Spleen (tissue), 7 donors: ENCODE data around the gene CHD6.

ENCODE experiments used
- POLR2A ChIP-seq, 3 donors: fragments of 450-650 bp; IDR thresholded peaks; one replicate each; pipeline ENCODE4 v1.5.1; 2017; ENCODE audit warnings: antibody characterized with exemption in 3 of 3, mild to moderate bottlenecking in 1 of 3
- POLR2AphosphoS5 ChIP-seq, 3 donors: sonication (generic); formaldehyde crosslinking; IDR thresholded peaks; one replicate each; pipeline ENCODE4 v1.5.1; 2017; ENCODE audit warnings: antibody characterized with exemption in 3 of 3
- TF ChIP-seq, protein P1 (sequence below), 11 experiments: fragments of 200-600 bp in 7 of 11; fragments of 450-650 bp in 4 of 11; sonication (generic) in 4 of 11; IDR thresholded peaks in 8 of 11; conservative IDR thresholded peaks in 3 of 11; 1 replicate in 7 of 11; 2 replicates in 4 of 11; pipeline versions ENCODE4 v1.4.0 to v1.8.0; 2016 to 2021; ENCODE audit warnings: antibody characterized with exemption in 11 of 11, inconsistent platforms in 4 of 11, mild to moderate bottlenecking in 1 of 11
- donor health status: DM: no; HTN: no; CAD: no; lungs with moderate emphysema.
- donor health status: DM: no; HTN: no; CAD: no.
- donor health status: DM: no; HTN: no; CAD: no.

DNA sequence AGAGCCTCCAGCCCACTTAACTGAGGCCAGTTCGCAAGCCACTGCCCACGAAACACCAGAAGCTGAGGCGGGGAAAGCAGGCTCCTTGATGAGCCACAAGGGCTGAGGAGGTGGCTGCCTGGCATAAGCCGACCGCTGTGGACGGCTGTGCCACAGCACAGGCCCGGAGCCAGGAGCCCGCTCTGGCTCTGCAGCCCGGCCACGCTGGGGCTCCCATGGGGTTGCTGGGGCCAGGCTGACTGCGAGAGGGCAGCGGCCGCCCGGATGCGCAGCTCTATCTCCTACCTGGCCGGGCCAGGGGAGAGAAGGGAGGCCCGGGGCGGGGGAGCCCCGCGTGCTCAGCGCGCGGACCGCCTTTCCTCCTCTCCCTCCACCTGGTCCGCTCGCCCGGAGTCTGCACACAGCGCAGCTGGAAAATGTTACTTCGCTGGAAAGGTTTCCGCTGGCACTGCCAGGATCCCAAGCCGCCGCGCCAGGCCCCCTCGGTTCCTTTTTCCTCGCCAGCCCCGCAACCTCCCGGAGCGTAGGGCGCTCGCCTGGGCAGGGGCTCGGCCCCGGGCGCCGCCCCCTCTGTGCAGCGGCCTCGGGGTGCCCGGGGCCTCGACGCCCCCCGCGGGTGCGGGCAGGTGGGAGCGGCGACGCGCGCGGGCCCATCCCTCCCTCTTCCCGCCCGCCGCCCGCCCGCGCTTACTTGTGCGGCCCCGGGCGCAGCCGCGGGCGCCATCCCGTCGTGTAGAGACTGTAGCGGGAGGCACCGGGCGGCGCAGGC is 252.2 kb downstream of the CHD6 start:
- TF ChIP-seq, protein P1, sequence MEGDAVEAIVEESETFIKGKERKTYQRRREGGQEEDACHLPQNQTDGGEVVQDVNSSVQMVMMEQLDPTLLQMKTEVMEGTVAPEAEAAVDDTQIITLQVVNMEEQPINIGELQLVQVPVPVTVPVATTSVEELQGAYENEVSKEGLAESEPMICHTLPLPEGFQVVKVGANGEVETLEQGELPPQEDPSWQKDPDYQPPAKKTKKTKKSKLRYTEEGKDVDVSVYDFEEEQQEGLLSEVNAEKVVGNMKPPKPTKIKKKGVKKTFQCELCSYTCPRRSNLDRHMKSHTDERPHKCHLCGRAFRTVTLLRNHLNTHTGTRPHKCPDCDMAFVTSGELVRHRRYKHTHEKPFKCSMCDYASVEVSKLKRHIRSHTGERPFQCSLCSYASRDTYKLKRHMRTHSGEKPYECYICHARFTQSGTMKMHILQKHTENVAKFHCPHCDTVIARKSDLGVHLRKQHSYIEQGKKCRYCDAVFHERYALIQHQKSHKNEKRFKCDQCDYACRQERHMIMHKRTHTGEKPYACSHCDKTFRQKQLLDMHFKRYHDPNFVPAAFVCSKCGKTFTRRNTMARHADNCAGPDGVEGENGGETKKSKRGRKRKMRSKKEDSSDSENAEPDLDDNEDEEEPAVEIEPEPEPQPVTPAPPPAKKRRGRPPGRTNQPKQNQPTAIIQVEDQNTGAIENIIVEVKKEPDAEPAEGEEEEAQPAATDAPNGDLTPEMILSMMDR (IDR thresholded peaks at IDR 0.05 in 8 of 11, conservative IDR thresholded peaks at IDR 0.05 in 3 of 11), result no peak
- no peak for TF ChIP-seq POLR2A (IDR thresholded peaks at IDR 0.05)
- TF ChIP-seq POLR2AphosphoS5 (IDR thresholded peaks at IDR 0.05), result no peak
